Stimulated activated CD8-positive, alpha-beta memory T cell treated with anti-CD3 and anti-CD28 coated beads, Interleukin-12 subunit alpha, Interleukin-12 subunit beta, amount 100 ng/mL, for 1 hour (primary cell): ENCODE results near the gene PPTC7.
"Not testable (repeated sequence)": the region's sequence is repeated elsewhere in the genome, so short reads cannot be mapped to it uniquely, and the experiment has no call there.

Source experiments
- DNase-seq: peaks from one replicate; pipeline ENCODE4 v3.0.0-alpha.2; 2020; ENCODE audit warnings: low read depth

The PPTC7 gene

GRCh38 chr12:110561471-110562201 is 21.5 kb downstream of the PPTC7 start:
- no peak for DNase-seq

GRCh38 chr12:110560946-110561345 is 22.2 kb downstream of the PPTC7 start:
- DNase-seq, result no peak

DNA sequence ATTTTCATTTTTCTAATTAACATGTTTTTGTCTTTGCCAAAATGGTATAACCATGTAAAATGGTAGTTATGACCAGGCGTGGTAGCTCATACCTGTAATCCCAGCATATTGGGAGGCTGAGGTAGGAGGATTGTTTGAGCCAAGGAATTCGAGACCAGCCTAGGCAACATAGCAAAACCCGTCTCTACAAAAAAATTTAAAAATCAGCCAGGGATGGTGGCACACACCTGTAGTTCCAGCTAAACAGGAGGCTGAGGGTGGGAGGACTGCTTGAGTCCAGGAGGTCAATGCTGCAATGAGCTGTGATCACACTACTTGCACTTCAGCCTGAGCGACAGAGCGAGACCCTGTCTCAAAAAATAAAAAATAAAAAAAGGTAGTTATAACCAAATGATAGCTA is 23.1 kb downstream of the PPTC7 start:
- no peak for DNase-seq

DNA sequence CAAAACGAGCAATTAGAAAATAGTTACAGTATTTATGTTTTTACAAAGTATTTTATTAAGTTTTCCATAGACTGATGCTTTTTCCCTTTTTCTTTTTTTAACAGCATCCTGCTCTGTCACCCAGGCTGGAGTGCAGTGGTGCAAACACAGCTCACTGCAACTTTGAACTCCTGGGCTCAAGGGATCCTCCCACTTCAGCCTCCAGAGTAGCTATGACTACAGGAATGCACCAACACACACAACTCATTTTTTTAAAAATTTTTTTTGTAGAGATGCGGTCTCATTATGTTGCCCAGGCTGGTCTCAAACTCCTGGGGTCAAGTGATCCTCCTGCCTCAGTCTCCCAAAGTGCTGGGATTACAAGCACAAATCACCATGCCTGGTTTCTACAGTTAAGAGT is 24.2 kb downstream of the PPTC7 start:
- DNase-seq, result not testable (repeated sequence)

- DNase-seq, result no peak
These were observed 25.8 kb downstream of the PPTC7 start for GRCh38 chr12:110557300-110557699.

GRCh38 chr12:110556705-110557104 is 26.4 kb downstream of the PPTC7 start:
- DNase-seq, result no peak

- DNase-seq, result no peak
These were observed 27.3 kb downstream of the PPTC7 start for GRCh38 chr12:110555577-110556406.

GRCh38 chr12:110554184-110554583 is 28.9 kb downstream of the PPTC7 start:
- DNase-seq, result no peak

GRCh38 chr12:110550981-110551380 is 32.1 kb downstream of the PPTC7 start:
- DNase-seq, result no peak

DNA sequence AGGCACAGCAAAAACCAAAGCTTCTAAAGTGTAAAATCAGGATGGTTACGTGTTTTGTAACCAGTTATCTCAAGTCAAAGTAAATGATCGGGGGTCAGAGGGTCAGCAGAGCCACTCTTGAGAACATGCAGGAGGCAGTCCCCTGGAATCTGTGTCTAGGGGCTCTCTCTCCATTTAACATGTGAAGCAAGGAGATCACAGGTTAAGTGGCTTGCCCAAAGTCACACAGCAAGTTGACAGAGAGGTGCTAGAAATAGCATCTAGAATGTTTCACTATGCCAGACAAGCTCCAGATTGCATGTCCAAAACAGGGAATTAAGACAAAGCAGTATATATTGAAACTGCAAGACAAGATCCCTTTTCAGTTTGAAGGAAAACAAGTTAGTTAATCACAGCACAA is 33.4 kb downstream of the PPTC7 start:
- DNase-seq, result no peak

DNA sequence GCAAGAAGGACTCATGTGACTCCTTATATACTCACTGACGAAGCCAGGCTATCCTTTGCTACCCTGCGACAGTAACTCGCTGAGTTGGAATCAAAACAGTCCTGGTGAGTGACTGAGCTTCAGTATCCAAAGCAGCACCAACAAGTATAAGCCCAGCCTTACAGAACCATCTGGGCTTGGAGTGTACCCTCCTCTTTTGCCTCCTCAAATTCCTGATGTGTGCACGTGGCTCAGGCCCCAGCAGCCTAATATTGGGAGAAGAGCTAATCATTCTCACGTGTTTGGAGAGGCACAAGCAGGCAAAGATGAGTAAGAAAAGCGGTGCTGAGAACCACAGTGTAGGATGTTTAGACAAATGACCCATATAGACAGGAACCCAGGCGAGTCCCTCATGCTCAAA is 34.4 kb downstream of the PPTC7 start:
- no peak for DNase-seq

DNA sequence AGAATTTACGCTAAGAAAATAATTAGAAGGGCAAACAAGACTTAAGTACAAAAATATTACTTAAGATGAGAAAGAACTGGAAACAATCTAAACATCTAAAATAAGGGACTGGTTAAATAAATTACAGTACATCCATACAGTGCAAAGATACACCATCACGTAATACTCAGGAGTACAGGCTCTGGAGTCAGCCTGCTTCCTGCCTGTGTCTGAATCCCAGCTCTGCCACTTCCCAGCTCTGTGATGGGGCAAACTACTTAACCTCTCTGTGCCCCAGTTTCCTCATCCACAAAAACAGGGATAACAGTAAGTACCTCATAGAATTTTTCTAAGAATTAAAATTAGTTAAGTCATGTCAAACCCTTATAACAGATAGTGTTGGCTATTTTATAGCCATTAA is 36.0 kb downstream of the PPTC7 start:
- no peak for DNase-seq

DNA sequence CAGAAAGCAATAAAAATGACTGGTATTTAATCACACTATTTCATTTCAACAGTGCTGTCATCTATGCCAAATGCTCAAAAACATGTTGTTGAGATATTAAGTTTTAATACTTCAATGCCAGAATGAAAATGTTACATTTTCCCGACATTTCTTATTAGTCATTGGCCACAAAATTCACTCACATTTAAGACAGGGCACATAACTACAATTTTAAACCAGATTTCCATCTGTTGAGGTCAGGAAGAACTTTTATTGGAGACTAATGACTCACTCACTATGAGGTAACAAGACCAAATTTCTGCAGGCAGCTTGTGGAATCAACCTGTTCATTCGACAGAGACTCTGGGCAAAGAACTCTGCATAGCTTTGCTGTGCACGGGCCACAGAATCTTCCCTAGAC is 36.8 kb downstream of the PPTC7 start:
- no peak for DNase-seq

DNA sequence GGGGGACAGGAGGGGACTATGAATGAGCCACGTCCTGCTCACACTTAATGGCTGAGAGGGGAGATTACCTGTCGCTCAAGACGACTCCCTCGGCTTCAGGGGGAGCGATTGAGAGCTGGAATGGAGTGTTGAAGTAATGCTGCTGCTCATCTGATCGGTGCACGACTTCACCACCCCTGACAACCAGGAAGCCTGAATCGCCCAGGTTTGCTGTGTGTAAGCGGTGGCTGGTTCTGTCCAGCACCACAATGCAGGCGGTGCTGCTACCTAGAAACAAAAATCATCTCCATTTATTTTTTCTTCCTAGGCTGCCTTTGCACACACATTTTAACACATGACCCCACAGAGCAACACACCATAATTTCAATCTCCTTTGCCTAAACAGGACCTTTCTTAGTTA is 37.3 kb downstream of the PPTC7 start:
- DNase-seq, result no peak

DNA sequence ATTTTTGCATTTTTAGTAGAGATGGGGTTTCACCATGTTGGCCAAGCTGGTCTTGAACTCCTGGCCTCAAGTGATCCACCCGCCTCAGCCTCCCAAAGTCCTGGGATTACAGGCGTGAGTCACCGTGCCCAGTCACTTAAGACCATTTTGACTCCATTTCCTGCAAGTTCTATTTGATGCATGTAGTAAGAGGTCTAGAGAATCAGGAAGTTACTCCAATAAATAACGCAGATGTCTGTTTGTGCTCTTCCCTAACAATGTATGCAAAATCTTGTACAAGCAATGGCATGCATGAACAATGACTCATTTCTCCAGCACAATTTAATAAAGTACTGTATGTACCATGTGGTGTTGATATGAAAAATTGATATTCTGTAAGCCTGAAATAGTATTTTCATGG is 37.9 kb downstream of the PPTC7 start:
- not testable (repeated sequence) for DNase-seq

DNA sequence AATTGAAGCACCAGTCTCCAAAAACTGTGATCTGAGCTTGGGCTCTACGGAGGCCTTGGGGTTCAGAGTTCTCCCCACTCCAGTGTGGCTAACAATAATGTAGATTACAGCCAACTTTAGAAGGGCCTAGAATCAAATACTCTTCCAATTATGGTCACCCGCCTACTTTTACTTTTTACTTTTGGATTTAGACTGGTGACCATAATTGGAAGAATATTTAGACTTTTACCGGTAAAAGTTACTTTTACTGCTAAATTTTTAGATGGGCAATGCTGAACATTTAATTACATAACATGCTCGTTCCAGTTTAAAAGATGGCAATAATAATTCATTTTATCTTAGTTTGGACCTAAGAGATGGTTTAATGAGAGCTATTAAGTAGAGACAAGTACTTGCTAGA is 39.2 kb downstream of the PPTC7 start:
- no peak for DNase-seq

DNA sequence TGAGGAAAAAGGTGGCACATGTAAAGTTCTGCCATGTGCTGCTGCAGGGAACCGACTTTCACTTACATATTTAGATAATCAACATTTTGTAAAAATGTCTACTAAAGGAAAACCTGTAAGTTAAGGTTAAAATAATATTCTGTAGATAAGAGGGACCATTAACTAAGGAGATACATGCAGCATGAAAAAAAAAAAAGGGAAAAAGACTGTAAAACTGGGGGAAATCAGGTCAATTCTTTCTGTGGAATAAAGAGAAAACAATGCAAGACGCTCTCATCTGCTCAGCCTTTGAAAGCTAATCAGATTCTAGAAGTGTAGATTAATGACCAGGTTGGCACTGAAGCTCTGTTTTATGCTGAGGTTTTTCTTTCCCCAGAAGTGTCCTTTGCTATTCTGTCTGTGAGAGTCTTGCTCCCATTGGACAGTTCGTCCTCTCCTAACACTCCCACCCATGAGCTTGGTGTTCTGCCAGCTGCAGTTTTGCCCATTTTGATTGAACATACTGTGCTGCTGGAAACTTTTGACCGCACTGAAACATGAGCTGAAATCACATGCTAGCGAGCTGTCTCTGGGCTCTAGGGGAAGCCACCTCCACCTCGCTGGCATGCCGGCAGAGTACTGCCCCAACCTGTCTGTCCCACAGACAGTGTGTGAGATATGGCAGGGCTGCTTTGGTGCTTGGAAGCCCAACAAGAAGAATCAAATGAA is 39.7 kb downstream of the PPTC7 start:
- no peak for DNase-seq

GRCh38 chr12:110540048-110540447 is 43.1 kb downstream of the PPTC7 start:
- DNase-seq, result no peak

DNA sequence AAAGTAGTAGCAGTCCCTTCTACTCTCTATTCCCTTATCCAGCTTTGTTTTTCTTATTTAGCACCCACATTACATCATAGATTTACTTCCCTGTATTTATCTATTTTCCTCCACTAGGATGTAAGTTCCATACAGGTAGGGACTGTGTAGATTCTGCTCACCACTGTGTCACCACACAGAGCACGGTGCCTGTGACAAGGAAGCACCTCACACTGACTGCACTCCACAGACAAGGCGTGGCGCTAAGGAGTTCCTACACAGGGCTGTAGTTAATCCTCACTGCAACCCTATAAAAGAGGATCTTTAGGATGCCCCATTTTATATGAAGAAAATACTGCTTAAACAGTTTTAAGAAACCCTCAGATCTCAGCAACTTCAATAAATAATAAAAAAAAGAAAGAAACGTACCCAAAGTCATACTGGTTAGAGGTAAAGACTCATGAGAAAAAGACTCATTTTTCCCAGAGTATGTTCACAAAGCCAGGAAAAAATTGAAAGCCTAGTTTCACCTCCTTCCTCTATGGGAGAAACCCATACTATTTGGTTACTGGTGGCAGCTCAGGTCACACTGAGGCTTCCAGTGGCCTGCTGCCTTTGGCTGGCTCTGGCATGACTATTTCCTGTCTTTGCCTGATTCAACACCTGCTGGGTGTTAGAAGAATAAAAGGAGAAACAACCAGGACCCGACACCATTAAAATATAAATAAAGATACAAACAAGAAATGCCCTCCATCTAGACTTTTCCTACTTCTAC is 44.1 kb downstream of the PPTC7 start:
- no peak for DNase-seq

GRCh38 chr12:110537605-110538409 is 45.3 kb downstream of the PPTC7 start:
- DNase-seq, result no peak
